ENCODE results near the gene GUCY1A1.

The GUCY1A1 gene

DNA sequence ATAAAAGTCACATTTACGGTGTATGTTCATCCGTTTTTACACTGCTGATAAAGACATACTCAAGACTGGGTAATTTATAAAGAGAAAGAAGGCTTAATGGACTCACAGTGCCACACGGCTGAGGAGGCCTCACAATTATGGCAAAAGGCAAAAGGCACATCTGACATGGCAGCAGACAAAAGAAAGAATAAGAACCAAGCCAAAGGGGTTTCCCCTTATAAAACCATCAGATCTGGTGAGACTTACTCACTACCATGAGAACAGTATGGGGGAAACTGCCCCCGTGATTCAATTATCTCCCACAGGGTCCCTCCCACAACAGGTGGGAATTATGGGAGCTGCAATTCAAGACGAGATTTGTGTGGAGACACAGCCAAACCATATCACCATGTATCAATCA, 84.9 kb downstream of the GUCY1A1 start:
- ChIA-PET POLR2A (no interaction called here), CTCF (no interaction called here)
- Histone ChIP-seq H3K4me3 (ENCODE audit: low read depth, low read length) (no peak overlapping the region), H3K4me1 (ENCODE audit: control insufficient read depth, insufficient read depth, low read length) (no peaks in the 10 kb centered on the region), H3K9me3 (ENCODE audit: control insufficient read depth, insufficient read depth, low read depth, low read length) (no peaks in the 10 kb centered on the region), H3K27ac (ENCODE audit: extremely low read depth, low read depth, low read length) (no peak overlapping the region), H3K36me3 (ENCODE audit: control insufficient read depth in 2 of 2, insufficient read depth in 1 of 2, low read length in 2 of 2) (no peaks in the 10 kb centered on the region)
- TF ChIP-seq, protein P1, sequence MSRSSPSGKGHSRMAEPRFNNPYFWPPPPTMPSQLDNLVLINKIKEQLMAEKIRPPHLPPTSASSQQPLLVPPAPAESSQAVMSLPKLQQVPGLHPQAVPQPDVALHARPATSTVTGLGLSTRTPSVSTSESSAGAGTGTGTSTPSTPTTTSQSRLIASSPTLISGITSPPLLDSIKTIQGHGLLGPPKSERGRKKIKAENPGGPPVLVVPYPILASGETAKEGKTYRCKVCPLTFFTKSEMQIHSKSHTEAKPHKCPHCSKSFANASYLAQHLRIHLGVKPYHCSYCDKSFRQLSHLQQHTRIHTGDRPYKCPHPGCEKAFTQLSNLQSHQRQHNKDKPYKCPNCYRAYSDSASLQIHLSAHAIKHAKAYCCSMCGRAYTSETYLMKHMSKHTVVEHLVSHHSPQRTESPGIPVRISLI (tag by site-specific recombination; IDR thresholded peaks at IDR 0.05) = no peak
- TF ChIP-seq ZNF777 (tag by site-specific recombination; IDR thresholded peaks at IDR 0.05; ENCODE audit: borderline replicate concordance) (no peak), ZNF248 (tag by site-specific recombination; IDR thresholded peaks at IDR 0.05) (no peak), ZNF510 (tag by site-specific recombination; IDR thresholded peaks at IDR 0.05; ENCODE audit: insufficient replicate concordance) (no peak), ZSCAN23 (tag by site-specific recombination; IDR thresholded peaks at IDR 0.05) (no peak), ZBTB10 (tag by site-specific recombination; IDR thresholded peaks at IDR 0.05) (no peak), ZNF792 (tag by site-specific recombination; IDR thresholded peaks at IDR 0.05) (no peak), EGR2 (tag by site-specific recombination; IDR thresholded peaks at IDR 0.05; ENCODE audit: low read depth) (no peak), ZNF174 (tag by site-specific recombination; IDR thresholded peaks at IDR 0.05) (no peak), ZNF701 (tag by site-specific recombination; IDR thresholded peaks at IDR 0.05) (no peak), ZNF155 (tag by site-specific recombination; IDR thresholded peaks at IDR 0.05) (no peak), ZNF624 (tag by site-specific recombination; IDR thresholded peaks at IDR 0.05) (no peak)
- TF ChIP-seq, protein P2, sequence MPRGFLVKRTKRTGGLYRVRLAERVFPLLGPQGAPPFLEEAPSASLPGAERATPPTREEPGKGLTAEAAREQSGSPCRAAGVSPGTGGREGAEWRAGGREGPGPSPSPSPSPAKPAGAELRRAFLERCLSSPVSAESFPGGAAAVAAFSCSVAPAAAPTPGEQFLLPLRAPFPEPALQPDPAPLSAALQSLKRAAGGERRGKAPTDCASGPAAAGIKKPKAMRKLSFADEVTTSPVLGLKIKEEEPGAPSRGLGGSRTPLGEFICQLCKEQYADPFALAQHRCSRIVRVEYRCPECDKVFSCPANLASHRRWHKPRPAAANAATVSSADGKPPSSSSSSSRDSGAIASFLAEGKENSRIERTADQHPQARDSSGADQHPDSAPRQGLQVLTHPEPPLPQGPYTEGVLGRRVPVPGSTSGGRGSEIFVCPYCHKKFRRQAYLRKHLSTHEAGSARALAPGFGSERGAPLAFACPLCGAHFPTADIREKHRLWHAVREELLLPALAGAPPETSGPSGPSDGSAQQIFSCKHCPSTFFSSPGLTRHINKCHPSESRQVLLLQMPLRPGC (tag by site-specific recombination; IDR thresholded peaks at IDR 0.05) = no peak
- TF ChIP-seq, protein P3, sequence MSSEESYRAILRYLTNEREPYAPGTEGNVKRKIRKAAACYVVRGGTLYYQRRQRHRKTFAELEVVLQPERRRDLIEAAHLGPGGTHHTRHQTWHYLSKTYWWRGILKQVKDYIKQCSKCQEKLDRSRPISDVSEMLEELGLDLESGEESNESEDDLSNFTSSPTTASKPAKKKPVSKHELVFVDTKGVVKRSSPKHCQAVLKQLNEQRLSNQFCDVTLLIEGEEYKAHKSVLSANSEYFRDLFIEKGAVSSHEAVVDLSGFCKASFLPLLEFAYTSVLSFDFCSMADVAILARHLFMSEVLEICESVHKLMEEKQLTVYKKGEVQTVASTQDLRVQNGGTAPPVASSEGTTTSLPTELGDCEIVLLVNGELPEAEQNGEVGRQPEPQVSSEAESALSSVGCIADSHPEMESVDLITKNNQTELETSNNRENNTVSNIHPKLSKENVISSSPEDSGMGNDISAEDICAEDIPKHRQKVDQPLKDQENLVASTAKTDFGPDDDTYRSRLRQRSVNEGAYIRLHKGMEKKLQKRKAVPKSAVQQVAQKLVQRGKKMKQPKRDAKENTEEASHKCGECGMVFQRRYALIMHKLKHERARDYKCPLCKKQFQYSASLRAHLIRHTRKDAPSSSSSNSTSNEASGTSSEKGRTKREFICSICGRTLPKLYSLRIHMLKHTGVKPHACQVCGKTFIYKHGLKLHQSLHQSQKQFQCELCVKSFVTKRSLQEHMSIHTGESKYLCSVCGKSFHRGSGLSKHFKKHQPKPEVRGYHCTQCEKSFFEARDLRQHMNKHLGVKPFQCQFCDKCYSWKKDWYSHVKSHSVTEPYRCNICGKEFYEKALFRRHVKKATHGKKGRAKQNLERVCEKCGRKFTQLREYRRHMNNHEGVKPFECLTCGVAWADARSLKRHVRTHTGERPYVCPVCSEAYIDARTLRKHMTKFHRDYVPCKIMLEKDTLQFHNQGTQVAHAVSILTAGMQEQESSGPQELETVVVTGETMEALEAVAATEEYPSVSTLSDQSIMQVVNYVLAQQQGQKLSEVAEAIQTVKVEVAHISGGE (tag by site-specific recombination; conservative IDR thresholded peaks at IDR 0.05; ENCODE audit: low read depth) = no peak
- TF ChIP-seq, protein P4, sequence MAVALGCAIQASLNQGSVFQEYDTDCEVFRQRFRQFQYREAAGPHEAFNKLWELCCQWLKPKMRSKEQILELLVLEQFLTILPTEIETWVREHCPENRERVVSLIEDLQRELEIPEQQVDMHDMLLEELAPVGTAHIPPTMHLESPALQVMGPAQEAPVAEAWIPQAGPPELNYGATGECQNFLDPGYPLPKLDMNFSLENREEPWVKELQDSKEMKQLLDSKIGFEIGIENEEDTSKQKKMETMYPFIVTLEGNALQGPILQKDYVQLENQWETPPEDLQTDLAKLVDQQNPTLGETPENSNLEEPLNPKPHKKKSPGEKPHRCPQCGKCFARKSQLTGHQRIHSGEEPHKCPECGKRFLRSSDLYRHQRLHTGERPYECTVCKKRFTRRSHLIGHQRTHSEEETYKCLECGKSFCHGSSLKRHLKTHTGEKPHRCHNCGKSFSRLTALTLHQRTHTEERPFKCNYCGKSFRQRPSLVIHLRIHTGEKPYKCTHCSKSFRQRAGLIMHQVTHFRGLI (tag by site-specific recombination; IDR thresholded peaks at IDR 0.05) = no peak

All from HEK293 (cell line).